ENCODE data around the gene SH3PXD2A.

SH3PXD2A gene

GRCh38 chr10:103698266-103698665 lies 157.1 kb downstream of the SH3PXD2A start:
- no peak for DNase-seq

DNA sequence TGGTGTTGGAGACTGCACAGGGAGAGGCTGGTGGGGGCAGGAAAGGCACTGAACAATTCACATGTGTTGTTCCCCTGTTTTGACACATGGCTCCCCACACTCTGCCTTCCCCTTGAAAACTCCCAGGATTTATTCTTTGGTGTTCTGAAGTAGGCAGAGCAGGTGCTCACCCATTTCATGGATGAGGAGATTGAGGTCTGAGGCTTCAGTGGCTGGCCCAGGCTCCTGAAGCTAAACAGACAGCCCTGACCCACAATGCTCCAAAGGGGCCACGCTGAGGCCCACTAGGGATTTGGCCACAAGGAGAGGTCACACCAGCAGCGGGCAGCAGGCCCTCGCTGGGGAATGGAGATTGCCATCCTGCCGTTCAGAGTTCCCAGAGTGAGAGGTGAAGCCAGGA lies 157.6 kb downstream of the SH3PXD2A start:
- no peak for DNase-seq

DNA sequence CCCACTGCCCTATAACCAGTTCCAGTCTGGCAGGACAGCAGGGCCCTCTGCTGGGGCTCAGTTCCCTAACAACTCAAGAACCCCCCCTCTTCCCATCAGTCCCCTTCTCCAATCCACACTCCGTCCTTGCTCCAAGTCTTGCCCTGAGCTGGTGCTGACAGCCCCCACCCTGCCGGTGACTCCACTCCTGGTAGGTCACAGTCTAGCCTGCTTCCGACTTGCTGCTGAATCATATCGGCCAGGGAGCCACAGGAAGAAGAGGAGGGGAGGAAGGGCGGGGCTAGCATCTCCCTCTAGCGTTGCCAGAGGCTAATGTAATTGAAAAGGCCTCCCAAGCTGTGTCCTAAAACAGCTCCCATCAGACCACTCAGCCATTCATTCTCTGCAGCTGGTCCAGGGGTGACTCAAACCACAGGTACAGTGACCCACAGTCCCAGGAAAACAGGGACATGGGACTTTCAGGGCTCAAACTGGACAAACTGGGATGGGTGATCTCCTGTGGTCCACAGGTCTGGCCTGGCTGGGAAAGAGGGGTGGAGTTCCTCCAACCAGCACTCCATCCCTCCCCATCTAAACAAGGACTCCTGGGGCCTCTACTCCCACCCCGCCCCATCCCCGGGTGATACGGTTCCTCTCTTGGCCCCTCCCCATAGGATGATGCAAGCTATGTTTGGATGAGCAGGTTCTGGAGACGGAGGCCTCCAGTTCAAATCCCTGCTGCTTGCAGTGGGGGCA lies 158.8 kb downstream of the SH3PXD2A start:
- DNase-seq = peak; percentile 96

DNA sequence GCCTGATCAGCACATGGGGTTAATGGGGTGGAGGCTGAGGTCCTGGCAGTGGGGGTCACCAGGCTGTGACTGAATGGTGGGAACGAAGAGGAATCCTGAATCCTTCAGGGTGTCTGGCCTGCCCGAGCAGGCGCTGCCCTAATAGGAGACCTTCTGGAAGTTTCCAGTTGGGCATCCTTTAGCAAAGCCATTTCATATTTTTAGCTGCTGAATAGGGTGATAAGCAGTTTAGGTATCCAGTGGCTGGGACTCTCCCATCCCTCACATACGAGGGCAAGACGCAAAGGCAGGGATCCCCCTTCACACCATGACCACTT lies 159.3 kb downstream of the SH3PXD2A start:
- DNase-seq = no peak

- DNase-seq = peak; percentile 60
These were observed 159.8 kb downstream of the SH3PXD2A start for GRCh38 chr10:103695584-103696005.

GRCh38 chr10:103693812-103694205 lies 161.6 kb downstream of the SH3PXD2A start:
- DNase-seq = no peak

GRCh38 chr10:103692952-103693811 lies 162.2 kb downstream of the SH3PXD2A start:
- DNase-seq = no peak

- DNase-seq = no peak
These were observed 162.9 kb downstream of the SH3PXD2A start for GRCh38 chr10:103692436-103692951.

DNA sequence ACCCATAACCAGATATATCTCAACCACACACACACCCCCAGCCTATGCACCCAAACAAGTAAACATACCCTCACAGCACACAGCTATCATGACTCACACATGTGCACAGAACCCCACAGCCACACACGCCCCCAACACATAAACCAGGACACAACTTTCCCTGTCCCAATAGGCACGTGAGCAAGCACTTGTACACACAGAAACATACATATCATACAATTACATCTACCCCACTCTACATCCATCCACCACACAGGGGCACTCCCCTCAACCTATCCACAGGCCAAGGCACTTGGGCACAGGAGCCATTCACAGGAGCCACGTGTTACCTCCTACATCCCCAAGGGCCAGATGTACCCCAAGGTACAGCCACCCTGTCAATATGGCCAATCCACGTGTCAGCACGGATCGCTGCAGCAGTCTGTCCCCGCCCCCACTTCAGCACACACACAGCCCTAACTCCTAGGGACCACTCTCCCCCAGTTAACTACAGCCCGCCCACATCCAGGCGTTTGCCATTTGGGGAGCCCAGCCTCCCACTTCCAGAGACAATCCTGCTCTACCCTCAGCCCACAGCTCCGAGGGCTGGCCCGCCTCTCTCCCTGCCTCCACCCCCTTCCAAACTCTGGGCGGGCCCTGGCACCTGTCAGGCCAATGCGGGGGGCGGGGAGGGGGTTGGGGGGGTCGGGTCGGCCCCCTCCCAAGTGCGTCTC lies 163.5 kb downstream of the SH3PXD2A start:
- DNase-seq = no peak

DNA sequence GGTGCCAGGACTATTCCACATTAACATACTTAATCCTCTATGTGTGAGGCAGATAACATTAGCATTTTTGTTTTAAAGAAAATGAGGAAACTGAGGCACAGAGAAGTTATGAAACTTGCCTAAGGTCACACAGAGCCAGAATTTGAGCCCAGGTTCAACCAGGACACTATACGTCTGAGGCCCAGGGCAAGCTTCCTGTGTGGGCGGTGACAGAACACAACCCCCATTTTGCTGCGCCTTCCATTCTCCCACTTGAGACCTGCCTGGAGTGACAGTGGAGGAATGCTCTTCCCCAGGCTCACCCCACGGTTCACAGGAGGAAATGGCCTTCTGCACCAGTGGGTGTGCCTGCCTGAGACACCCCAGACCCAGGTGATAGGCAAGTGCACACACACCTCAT lies 164.1 kb downstream of the SH3PXD2A start:
- DNase-seq = no peak

DNA sequence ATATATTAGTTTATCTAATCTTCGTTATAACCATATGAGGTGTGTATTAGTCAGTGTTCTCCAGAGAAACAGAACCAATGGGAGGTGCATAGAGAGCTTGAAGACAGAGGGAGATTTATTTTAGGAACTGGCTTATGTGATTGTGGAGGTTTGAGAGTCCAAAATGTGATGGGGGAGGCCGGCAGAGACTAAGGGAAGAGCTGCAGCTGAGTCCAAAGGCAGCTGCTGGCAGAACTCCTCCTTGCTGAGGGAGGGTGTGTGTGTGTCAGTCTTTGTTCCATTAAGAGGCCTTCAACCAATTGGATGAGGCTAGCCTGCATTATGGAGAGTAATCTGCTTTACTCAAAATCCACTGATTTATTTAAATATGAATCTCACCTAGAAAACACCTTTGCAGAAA lies 165.1 kb downstream of the SH3PXD2A start:
- DNase-seq = no peak

DNA sequence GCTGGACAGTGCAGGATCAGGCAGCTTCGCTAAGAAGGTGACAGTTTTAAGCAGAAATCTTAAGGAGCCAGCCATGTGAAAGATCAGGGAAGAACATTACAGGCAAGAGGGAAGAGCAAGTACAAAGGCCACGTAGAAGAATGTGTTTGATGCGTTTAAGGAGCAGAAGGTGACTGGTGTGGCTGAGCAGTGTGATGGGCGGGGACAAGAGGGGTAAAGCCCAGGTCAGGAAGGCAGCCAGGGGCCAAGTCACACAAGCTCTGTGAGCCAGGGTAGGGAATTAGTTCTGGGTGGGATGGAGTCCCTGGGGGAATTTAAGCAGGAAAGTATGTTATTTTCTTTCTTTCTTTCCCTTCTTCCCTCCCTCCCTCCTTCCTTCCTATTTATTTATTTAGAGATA lies 166.9 kb downstream of the SH3PXD2A start:
- DNase-seq = no peak

GRCh38 chr10:103687718-103688117 lies 167.7 kb downstream of the SH3PXD2A start:
- DNase-seq = no peak

DNA sequence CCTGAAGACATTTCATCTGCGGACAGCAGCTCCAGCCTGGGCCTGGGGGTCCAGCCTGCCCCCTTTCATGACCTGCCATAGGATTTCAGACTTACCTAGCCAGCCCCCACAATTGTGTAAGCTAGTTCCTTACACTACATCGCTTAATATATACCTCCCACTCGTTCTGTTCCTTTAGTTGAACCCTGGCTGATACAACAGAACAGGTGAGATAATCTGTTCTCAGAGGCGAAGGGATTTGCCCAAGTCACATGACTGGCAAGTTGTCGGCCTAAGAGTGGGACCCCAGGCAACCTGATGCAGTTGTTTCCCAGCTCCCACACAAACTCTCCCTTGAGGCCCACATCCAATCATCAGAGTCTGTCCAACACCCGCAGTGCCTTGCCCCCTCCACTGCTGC lies 168.2 kb downstream of the SH3PXD2A start:
- no peak for DNase-seq

DNA sequence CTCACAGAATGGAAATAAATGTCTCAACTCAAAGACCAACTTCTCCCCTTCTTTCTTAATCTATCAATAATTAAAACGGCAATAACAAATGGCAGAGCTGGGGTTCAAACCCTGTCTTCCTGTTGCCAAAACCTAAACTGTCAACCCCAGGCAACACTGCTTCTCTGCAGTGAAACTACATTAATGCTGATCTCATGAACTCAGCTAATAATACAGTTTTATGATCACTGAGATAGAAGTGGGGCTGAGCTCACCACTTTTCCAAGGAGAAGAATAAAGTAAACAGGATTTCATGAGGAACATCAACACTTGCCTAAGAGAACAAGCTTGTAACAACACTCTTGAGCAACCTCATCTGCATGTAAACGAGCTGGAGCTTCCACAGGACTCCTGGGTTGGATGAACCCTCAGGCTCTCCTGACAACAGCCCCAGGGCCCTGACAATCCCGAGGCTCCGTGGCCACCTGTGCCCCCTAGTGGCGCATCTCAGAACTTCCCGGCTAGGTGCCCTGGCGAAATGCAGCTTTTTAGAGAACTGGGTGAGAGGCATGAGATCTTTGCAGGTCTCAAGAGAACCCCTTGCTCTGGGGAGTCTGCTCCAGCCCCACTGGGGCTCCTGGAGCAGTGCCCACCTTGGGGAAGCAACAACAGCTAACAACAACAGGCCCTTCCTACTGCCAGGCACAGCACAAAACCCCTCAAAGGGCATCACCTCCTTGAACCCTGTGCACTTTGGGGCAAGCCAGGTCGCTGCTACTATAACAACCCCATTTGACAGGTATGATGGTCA lies 169.3 kb downstream of the SH3PXD2A start:
- DNase-seq = peak; percentile 50

DNA sequence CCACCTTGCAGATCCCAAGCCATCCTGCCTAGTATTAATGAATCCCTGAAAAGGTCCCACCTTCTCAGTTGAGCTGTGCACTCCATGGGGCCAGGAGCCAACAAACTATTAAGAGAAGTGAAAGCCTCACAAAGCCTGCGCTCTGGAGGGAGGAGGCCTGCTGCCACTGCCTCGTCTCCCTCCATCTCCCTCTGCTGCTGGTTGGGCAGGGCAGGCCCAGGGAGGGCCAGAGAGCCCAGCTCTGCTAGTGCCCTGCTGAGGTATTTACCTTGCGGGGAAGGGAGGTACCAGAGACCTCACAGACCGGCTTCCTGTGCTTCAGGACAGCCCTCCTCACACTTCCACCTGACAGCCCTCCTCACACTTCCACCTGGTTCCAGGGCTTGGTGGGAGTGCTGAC lies 171.5 kb downstream of the SH3PXD2A start:
- no peak for DNase-seq

GRCh38 chr10:103682631-103683030 lies 172.7 kb downstream of the SH3PXD2A start:
- DNase-seq = no peak

GRCh38 chr10:103681617-103682399 lies 173.6 kb downstream of the SH3PXD2A start:
- no peak for DNase-seq

GRCh38 chr10:103680869-103681236 lies 174.5 kb downstream of the SH3PXD2A start:
- DNase-seq = peak; percentile 72

- DNase-seq = no peak
These were observed 176.1 kb downstream of the SH3PXD2A start for GRCh38 chr10:103679096-103679790.

DNA sequence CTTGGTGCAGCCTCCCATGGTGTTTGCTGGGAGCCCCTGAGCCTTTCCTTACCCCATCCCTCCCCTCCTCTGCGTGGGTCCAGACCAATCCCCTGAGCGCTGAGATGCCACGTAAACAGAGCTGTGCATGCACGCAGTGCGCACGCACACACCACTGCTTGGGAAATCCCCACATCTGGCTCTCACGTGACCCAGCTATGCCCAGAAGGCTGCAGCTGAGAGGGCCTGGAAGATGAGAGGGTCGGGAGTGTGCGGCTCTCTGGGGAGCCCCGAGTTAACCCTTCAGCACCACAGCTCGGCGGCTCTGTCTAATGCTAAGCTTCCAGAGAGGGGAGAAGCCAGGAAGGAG lies 177.2 kb downstream of the SH3PXD2A start:
- peak; percentile 98 for DNase-seq

Data from fibroblast of skin of right biceps (primary cell).